DOHH2 (cell line): ENCODE measurements around the gene THAP6.

Experiments
- EZH2phosphoT487 ChIP-seq: fragments of 200-600 bp; sonication (generic); IDR thresholded peaks from 2 replicates; pipeline ENCODE4 v1.6.1; 2017; ENCODE audit warnings: borderline replicate concordance, mild to moderate bottlenecking, antibody characterized with exemption, low read length, moderate library complexity, mixed read lengths
- TF ChIP-seq, protein P1 (sequence below): fragments of 200-600 bp; sonication (generic); IDR thresholded peaks from one replicate; pipeline ENCODE4 v1.5.1; 2014; ENCODE audit warnings: antibody characterized with exemption, mild to moderate bottlenecking, low read depth, low read length; ENCODE audit not compliant: poor library complexity, severe bottlenecking

GRCh38 chr4:75544870-75545269 lies 30.6 kb downstream of the THAP6 start:
- TF ChIP-seq, protein P1, sequence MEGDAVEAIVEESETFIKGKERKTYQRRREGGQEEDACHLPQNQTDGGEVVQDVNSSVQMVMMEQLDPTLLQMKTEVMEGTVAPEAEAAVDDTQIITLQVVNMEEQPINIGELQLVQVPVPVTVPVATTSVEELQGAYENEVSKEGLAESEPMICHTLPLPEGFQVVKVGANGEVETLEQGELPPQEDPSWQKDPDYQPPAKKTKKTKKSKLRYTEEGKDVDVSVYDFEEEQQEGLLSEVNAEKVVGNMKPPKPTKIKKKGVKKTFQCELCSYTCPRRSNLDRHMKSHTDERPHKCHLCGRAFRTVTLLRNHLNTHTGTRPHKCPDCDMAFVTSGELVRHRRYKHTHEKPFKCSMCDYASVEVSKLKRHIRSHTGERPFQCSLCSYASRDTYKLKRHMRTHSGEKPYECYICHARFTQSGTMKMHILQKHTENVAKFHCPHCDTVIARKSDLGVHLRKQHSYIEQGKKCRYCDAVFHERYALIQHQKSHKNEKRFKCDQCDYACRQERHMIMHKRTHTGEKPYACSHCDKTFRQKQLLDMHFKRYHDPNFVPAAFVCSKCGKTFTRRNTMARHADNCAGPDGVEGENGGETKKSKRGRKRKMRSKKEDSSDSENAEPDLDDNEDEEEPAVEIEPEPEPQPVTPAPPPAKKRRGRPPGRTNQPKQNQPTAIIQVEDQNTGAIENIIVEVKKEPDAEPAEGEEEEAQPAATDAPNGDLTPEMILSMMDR, result no peak
- TF ChIP-seq EZH2phosphoT487, result no peak
